ENCODE measurements around the gene VSIG4. TPM values are rescaled to one million over a fixed set of nuclear protein-coding genes. Genes with fewer than 3 reads are reported as not detected.

Gene VSIG4
- total and polyA plus RNA-seq, 2 of the 8 experiments (the other 6 are each of a cell fraction or from before 2014, with no cell fraction given), result not detected

DNA sequence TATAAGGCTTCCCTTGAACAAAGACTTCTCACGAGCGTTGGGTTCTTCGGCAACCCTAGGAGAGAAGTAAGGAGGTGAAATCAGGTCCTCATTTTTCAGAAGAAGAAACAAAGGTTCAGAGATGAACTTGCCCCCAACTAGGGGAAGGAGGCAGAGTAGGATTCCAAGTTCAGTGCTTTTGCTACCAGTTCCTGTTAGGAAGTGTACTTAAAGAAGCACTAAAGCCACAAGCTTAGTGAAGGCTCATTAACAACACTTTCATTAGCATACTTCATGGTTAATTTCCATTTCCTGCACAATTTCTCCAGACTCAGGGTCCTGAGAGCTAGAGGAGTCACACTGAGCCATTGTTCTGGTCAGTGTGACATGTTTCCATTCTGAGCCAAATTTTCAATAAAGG is 52.1 kb downstream of the VSIG4 start:
- Histone ChIP-seq H4K8ac (ENCODE audit: extremely low read depth, insufficient read depth, low read length) (no peak overlapping the region), H3K56ac (replicated peaks; ENCODE audit: insufficient read length, low read depth, low read length) (no peak overlapping the region), H4K91ac (replicated peaks; ENCODE audit: insufficient read length, low read length) (no peak overlapping the region), H3K27me3 (replicated peaks in 1 of 4; ENCODE audit: control insufficient read depth in 3 of 4, extremely low read depth in 1 of 4, insufficient read depth in 3 of 4, low read length in 3 of 4) (no peaks in the 10 kb centered on the region), H3K23ac (ENCODE audit: insufficient read length) (no peak overlapping the region), H3K14ac (ENCODE audit: insufficient read length) (no peak overlapping the region), H3K79me2 (ENCODE audit: control insufficient read depth in 1 of 2, insufficient read depth in 2 of 2, low read length in 2 of 2) (no peaks in the 10 kb centered on the region), H3K9me3 (ENCODE audit: insufficient read depth in 2 of 2, low read depth in 1 of 2, low read length in 1 of 2) (peaks cover 0 to 3% of the 10 kb centered on the region in 2 experiments; a peak in 1 of 4 replicates), H2BK20ac (ENCODE audit: low read length) (no peak overlapping the region), H3K4me3 (ENCODE audit: extremely low read depth in 1 of 4, insufficient read depth in 2 of 4, low read depth in 3 of 4, low read length in 4 of 4) (no peak overlapping the region), H2BK12ac (ENCODE audit: low read depth, low read length) (no peak overlapping the region), H2AFZ (ENCODE audit: low read length) (no peak overlapping the region), H3K9ac (replicated peaks in 1 of 4; ENCODE audit: extremely low read depth in 1 of 4, low read depth in 3 of 4, low read length in 3 of 4) (no peak overlapping the region), H3K18ac (ENCODE audit: extremely low read depth, low read length) (no peak overlapping the region), H2BK15ac (ENCODE audit: low read length) (no peak overlapping the region), H3K4ac (replicated peaks; ENCODE audit: insufficient read length, low read depth, low read length) (no peak overlapping the region), H3K23me2 (ENCODE audit: low read depth, low read length) (no peaks in the 10 kb centered on the region), H2BK5ac (ENCODE audit: low read depth, low read length) (no peak overlapping the region), H2BK120ac (replicated peaks; ENCODE audit: low read depth, low read length) (no peak overlapping the region), H3K4me1 (replicated peaks in 1 of 4; ENCODE audit: control insufficient read depth in 3 of 4, insufficient read depth in 4 of 4, low read length in 3 of 4) (no peaks in the 10 kb centered on the region), H3K79me1 (ENCODE audit: low read depth, low read length) (no peaks in the 10 kb centered on the region), H2AK5ac (ENCODE audit: low read depth, low read length) (no peak overlapping the region), H4K5ac (ENCODE audit: insufficient read length, low read depth, low read length) (no peak overlapping the region), H3K27ac (ENCODE audit: low read depth, low read length) (no peak overlapping the region), H4K20me1 (replicated peaks in 1 of 2; ENCODE audit: control insufficient read depth in 1 of 2, insufficient read depth in 2 of 2, low read length in 2 of 2) (no peaks in the 10 kb centered on the region), H3K36me3 (ENCODE audit: control insufficient read depth in 2 of 4, insufficient read depth in 4 of 4, low read length in 3 of 4) (no peaks in the 10 kb centered on the region), H3K4me2 (ENCODE audit: insufficient read depth in 1 of 2, low read depth in 2 of 2, low read length in 2 of 2) (no peak overlapping the region)
- no peak for TF ChIP-seq SUZ12 (IDR thresholded peaks at IDR 0.05; ENCODE audit: low read length)
- TF ChIP-seq TAF7 (optimal IDR thresholded peaks at IDR 0.05; ENCODE audit: borderline replicate concordance, low read depth, low read length), result no peak
- no peak for TF ChIP-seq CREB1 (IDR thresholded peaks at IDR 0.05)
- no peak for TF ChIP-seq JUND (IDR thresholded peaks at IDR 0.05; ENCODE audit: low read length)
- TF ChIP-seq RNF2 (IDR thresholded peaks at IDR 0.05; ENCODE audit: borderline replicate concordance, low read depth, low read length, missing control alignments, poor library complexity, severe bottlenecking), result no peak
- TF ChIP-seq POU5F1 (IDR thresholded peaks at IDR 0.05; ENCODE audit: low read depth, low read length), result no peak
- TF ChIP-seq SIN3A (conservative IDR thresholded peaks at IDR 0.05 in 1 of 2, IDR thresholded peaks at IDR 0.05 in 1 of 2; ENCODE audit: low read depth in 1 of 2, low read length in 2 of 2), result no peak
- no peak for TF ChIP-seq PHF8 (conservative IDR thresholded peaks at IDR 0.05; ENCODE audit: low read depth, low read length)
- TF ChIP-seq ZNF274 (IDR thresholded peaks at IDR 0.05; ENCODE audit: borderline replicate concordance, extremely low read depth, low read length), result no peak
- TF ChIP-seq TCF12 (IDR thresholded peaks at IDR 0.05; ENCODE audit: low read depth, low read length), result no peak
- TF ChIP-seq SRF (IDR thresholded peaks at IDR 0.05; ENCODE audit: low read depth, low read length), result no peak
- DNase-seq (ENCODE audit: low read depth in 1 of 2, low spot score in 2 of 2) (no peak), FAIRE-seq (no peak)
- ChIA-PET POLR2A (ENCODE audit: partially characterized antibody) (no interaction called here), CTCF (ENCODE audit: partially characterized antibody) (no interaction called here)
- 87% methylated on average over 2 of the region's 3 CpGs; no CpG with 5 or more reads in 1 of the 2 experiments for WGBS, 2 experiments (ENCODE audit: extremely low coverage in 1 of 2, insufficient coverage in 1 of 2, insufficient read length in 1 of 2, insufficient replicate concordance in 2 of 2, low coverage in 1 of 2, low lambda C conversion rate in 2 of 2, missing lambda C conversion rate in 1 of 2)

Data from H1 (cell line).